ENCODE data around the gene CDK14.

DNA sequence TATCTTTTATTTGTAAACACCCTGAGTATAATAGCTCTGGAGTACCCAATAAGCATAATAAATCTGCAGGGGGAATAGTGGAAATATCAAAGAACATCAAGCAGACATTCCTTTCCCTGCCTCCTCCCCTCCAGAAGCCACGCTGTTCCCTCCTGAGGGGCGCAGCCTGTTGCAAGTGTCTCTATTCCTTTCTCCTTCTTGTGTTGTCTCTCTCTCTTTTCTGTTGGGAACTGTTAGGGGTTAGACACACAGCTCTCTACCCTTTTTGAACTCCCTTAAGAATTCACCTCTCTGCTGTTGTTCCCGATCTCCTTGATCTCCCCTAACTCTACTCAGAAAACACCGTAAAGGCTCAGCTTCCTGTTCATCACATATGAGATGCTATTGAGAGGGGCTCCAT, 490.1 kb downstream of the CDK14 start:
- TF ChIP-seq, protein P1, sequence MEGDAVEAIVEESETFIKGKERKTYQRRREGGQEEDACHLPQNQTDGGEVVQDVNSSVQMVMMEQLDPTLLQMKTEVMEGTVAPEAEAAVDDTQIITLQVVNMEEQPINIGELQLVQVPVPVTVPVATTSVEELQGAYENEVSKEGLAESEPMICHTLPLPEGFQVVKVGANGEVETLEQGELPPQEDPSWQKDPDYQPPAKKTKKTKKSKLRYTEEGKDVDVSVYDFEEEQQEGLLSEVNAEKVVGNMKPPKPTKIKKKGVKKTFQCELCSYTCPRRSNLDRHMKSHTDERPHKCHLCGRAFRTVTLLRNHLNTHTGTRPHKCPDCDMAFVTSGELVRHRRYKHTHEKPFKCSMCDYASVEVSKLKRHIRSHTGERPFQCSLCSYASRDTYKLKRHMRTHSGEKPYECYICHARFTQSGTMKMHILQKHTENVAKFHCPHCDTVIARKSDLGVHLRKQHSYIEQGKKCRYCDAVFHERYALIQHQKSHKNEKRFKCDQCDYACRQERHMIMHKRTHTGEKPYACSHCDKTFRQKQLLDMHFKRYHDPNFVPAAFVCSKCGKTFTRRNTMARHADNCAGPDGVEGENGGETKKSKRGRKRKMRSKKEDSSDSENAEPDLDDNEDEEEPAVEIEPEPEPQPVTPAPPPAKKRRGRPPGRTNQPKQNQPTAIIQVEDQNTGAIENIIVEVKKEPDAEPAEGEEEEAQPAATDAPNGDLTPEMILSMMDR (IDR thresholded peaks at IDR 0.05): no peak
- no peak for TF ChIP-seq GABPB1 (CRISPR knock-in tag; IDR thresholded peaks at IDR 0.05)
- TF ChIP-seq, protein P2, sequence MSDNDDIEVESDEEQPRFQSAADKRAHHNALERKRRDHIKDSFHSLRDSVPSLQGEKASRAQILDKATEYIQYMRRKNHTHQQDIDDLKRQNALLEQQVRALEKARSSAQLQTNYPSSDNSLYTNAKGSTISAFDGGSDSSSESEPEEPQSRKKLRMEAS (CRISPR knock-in tag; IDR thresholded peaks at IDR 0.05): no peak
- TF ChIP-seq ZNF232 (CRISPR knock-in tag; IDR thresholded peaks at IDR 0.05): no peak
